Forelimb muscle (tissue), 1 donor: Measurements from ENCODE around the gene PCSK5. TPM values are rescaled to one million over a fixed set of nuclear protein-coding genes. Genes with fewer than 3 reads are reported as not detected.
"Not testable (repeated sequence)": the region's sequence is repeated elsewhere in the genome, so short reads cannot be mapped to it uniquely, and the experiment has no call there.

Experiments
- DNase-seq: peaks from one replicate; pipeline ENCODE4 v3.0.0-alpha.2; 2013; ENCODE audit warnings: low read depth
- polyA plus RNA-seq: library from polyadenylated mRNA; unstranded; fragments of 120-200 nt; gene quantifications from one replicate; pipeline ENCODE4 v1.2.1, GENCODE V29; 2013; ENCODE audit not compliant: insufficient read length

PCSK5 gene
- polyA plus RNA-seq, 1 donor, result 11.8 TPM

DNA sequence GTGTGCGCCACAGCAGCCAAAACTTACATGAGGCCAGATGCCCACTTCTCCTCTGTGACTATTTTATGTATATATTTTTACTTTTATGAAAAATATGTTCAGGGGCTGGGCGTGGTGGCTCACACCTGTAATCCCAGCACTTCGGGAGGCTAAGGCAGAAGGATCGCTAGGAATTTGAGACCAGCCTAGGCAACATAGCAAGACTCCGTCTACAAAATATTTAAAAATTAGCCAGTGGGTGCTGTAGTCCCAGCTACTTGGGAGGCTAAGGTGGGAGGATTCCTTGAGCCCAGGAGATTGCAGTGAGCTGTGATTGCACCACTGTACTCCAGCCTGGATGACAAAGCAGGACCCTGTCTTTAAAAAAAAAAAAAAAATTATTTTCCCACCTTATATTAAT is 420.5 kb downstream of the PCSK5 start:
- DNase-seq, result no peak

DNA sequence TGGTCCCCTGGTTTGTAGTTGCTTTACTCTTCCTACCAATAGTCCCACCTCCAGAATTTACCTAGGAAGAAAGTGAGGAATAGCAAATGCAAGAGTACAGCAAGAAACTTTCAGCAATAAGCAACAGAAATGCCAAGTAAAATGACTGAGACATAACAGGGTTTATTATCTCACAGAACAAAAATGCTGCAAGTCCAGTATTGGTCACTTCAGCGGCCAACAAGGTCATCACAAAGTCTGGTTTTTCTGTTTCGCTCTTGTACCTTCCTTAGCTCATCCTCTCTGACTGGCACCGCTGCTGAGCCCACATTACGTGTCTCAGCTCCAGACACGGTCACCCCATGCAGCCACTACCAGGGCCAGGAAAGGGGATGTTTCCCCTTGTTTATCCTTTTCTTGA is 421.1 kb downstream of the PCSK5 start:
- DNase-seq, result no peak

DNA sequence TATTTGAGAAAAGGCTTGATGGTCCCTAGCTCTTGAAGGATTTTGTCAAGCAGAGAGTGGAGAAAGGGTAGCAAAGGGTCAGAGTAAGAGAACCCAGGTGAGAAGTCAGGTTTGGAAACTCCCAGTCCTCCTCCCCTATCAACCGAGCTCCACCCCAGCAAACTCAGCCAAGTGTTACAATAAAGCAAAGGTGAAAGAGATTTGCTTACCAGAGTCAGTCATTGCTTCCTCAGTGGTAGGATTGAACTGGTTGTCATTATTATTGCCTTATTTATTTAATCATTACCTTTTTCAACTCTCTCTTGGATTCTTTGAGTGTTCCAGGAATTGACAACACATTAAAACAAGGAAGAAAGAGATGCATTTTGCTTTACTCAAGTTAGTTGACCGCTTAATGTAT is 423.3 kb downstream of the PCSK5 start:
- no peak for DNase-seq

DNA sequence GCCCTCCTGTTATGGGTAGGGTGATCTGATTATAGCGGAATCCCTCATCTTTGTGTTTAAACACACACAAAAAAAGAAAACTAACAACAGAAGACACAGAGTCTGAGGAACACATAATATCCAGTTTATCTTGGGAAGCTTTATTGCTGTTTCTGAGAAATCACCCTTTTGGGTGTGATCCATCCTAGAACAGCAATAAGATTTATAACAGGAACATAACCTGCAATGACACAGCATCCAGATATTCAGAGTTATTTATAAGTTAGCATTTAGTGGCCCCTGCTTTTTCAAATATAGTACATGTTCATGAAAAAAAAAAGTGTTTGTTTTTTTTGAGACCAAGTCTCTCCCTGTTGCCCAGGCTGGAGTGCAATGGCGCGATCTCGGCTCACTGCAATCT is 423.8 kb downstream of the PCSK5 start:
- no peak for DNase-seq

DNA sequence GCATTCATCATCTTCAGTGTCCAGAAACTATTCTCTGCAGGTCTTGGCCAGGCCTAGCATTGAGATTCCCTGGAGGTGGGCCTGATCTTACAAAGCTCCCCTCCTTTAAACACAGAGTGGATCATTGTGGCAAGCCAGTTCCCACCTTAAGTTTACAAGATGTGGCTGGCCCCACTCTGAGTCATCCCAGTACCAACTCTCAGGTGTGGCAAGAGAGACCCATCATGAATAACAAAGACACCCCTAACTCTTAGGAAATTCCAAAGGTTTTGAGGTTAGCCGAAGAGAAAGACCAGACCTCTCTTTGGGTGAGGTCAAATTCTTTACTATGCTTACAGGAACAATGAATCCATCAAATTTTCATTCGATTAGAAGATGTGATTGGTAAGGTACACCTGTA is 425.6 kb downstream of the PCSK5 start:
- DNase-seq, result no peak

DNA sequence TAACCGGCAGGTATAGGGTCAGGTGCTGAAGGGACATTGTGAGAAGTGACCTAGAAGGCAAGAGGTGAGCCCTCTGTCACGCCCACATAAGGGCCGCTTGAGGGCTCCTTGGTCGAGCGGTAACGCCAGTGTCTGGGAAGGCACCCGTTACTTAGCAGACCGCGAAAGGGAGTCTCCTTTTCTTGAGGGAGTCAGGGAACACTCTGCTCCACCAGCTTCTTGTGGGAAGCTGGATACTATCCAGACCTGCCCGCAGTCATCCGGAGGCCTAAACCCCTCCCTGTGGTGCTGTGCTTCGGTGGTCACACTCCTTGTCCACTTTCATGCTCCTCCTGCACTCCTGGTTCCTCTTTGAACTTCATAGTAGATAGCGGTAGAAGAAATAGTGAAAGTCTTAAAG is 429.0 kb downstream of the PCSK5 start:
- DNase-seq, result not testable (repeated sequence)

DNA sequence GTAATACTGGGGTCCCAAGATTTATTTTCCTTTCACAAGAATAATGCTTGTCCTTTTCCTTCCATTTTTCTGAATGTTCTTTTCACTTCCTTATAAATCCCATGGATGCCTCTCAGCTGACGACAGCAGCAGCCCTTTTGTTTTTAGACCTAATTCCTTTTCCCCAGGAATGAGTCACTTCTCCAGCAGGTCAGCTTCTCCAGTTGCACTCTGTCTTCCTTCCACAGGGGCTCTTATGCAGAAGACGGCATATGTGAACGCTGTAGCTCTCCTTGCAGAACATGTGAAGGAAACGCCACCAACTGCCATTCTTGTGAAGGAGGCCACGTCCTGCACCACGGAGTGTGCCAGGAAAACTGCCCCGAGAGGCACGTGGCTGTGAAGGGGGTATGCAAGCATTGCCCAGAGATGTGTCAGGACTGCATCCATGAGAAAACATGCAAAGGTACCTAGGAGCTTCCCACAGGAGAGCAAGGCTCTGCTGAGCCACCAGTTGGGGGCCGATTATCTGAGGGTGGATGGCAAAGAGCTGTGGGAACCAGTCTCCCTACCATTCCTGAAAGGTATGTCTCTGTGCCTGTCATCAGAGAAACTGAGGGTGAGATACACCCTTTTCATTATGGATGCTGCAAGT is 430.8 kb downstream of the PCSK5 start:
- DNase-seq, result no peak

DNA sequence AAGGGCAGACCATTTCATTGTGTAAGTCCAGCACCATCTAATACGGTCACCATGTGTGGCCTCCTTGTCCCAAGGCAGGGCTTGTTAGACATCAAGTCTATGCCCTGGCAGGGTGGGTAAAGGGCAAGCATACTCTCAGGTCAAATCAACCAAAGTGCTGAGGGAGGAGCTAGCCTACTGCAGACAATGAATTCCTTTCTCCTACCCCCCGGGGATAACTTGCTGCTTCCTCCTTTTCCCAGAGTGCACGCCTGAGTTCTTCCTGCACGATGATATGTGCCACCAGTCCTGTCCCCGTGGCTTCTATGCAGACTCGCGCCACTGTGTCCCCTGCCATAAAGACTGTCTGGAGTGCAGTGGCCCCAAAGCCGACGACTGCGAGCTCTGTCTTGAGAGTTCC is 432.3 kb downstream of the PCSK5 start:
- no peak for DNase-seq

DNA sequence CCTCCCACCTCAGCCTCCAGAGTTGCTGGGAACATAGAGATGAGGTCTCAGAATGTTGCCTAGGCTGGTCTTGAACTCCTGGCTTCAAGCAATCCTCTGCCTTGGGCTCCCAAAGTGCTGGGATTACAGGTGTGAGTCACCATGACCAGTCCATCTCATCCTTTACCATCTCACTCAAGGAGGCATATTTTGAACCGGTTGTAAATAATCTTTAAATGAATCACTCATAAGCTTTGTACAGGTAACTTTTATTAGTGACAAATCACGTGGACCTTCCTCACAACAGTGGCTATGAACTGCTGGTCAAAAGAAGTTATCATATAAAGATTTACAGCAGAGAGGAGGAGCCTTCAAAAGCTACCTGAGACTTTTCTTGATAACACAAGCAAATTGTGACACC is 433.0 kb downstream of the PCSK5 start:
- no peak for DNase-seq

DNA sequence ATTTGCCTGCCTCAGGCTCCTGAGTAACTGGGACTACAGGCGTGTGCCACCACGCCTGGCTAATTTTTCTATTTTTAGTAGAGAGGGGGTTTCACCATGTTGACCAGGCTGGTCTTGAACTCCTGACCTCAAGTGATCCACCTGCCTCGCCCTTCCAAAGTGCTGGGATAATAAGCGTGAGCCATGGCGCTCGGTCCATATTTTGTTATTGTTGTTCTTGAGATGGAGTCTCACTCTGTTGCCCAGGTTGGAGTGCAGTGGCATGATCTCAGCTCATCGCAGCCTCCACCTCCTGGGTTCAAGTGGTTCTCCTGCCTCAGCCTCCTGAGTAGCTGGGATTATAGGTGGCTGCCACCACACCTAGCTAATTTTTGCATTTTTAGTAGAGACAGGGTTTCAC is 433.6 kb downstream of the PCSK5 start:
- DNase-seq, result not testable (repeated sequence)

DNA sequence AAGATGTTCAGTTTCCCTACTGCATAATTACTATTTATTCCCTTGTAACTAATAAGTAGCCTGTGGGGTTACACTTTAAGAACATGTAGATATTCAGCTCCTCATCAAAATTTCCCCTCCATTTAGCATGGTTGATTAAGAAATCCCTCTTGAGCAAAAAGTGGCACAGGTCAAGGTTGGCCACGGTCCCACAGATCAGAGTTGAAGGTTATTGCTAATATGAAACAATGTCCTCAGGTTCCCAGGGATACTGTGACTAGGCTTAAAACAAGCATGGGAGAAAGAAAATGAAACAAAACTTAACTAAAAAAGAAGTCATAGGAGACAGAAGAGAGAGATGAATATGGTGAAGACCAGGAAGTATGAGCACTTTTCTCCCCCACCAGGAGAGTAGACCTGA is 439.6 kb downstream of the PCSK5 start:
- no peak for DNase-seq

DNA sequence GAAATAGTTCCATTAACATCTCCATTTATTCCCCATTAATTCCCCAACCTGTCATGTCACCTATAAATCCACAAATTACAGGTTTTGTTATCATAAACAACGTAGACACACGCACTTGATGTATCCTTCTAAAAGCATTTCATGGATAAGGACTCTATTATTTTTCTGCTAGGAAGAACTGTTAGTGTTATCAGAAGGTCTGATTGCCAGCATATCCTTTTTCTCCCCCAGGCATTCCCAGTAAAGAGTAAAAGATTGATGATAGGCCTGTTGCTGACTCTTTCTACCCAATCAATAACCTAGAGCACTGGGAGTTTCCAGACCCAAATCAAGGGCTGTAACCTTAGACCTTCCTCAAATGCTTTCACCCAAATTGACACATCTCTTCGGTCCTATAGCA is 442.9 kb downstream of the PCSK5 start:
- no peak for DNase-seq

DNA sequence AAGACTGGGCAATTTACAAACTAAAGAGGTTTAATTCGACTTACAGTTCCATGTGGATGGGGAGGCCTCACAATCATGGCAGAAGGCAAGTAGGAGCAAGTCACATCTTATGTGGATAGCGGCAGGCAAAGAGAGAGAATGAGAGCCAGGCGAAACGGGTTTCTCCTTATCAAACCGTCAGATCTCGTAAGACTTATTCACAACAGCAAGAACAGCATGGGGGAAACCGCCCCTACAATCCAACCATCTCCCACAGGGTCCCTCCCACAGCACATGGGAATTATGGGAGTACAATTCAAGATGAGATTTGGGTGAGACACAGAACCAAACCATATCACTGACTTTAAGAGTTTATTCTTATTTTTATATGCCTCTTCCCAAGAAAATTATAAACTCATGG is 443.5 kb downstream of the PCSK5 start:
- DNase-seq, result no peak

DNA sequence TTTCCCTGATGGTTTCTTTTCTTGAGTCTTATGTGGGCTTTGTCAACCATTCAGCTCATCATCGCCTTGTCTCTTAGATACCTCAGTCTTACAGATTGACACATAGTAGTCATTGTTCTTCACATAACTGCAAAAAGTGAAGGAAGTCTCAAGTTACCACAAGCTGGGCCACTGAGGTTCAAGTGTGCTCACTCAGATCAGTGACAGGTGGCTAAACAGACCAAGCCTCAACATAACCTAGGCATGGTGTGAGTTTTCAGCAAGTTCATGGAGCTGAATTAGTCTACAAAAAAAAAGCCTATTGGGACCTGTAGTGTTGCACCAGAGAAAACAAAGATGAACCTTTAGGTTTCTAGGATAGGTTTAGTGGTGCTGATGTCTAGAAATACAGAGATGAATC is 445.6 kb downstream of the PCSK5 start:
- DNase-seq, result no peak

DNA sequence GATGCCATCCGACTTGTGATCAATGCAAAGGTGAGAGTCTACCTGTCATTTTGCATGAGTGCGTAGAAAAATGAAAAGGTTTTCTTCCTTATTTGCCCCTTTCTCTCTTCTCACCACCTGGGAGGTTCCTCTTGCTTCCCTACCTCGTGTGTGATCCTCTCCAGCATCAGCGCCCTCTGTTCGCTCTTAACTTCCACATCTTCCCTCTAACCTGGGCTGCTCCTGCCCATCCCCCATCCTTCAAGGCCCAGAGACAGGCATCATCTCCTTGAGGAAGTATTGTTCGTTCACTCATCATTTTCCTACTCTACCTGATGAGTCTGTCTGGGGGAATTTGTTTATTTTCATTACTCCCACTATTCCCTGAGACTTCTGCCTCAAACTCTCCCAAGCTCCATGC is 447.9 kb downstream of the PCSK5 start:
- DNase-seq, result no peak

DNA sequence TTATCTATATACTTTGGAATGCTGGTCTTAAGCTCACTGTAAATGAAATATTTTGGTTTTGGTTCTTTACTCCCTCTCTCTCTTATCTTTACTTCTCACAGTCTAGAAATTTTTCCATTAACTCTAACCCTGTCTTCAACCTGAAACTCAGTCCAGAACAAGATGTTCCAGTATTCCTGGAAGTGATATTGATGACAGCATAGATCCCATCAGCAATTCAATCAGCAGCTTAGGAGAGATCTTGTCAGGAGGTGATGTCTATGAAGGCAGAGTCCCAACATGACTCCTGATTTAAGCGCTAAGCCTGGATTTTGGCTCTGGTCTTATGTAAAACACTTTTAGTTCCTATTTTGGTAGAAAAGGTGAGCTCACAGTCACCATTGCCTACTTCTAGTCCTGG is 451.1 kb downstream of the PCSK5 start:
- DNase-seq, result no peak

DNA sequence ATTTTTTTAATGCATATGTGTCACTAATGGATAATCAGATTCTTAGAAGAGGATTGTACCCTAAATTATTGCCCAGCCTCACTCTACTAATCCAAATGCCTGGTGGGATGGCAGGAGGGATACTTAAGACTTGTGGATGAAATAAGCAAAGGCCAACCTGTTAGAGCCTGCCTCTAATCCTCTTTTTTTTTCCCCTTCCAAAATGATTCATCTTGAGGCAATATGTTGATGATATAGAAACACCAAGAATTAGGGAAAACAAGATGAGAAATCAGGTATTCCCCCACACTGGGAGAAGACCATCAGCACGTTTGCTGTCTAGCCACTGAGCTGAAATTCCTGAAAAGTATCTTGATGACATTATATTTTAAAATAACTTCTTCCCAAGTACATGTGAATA is 451.7 kb downstream of the PCSK5 start:
- no peak for DNase-seq

DNA sequence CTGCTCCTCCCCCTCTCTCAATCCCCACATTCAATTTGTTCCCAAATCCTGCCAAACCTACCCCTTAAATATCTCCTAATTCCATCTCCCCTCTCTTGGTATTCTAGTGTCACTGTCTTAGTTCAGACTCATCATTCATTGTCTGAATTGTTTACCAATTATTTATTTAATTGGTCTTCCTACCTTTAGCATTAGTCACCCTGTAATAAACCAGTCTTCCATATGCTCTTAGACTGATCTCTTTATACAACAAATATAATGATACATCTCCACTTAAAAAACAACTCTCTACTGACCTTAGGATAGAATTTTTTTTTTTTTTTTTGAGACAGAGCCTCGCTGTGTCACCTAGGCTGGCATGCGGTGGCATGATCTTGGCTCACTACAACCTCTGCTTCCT is 452.4 kb downstream of the PCSK5 start:
- DNase-seq, result no peak

DNA sequence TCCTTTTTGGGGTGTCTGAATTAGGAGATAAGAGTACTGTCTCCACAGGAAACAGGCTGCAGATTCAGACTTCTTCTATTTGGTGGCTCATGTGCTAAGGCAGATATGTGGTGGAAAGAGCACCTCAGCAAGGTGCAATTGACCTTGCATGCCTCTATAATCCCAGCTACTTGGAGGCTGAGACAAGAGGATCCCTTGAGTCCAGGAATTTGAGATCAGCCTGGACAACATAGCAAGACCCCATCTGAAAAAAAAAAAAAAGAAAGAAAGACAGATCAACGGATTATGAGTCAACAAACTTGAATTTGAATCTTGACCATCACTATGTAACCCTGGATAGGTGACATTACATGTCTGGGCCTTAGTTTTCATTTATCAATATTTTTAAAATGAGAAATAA is 459.4 kb downstream of the PCSK5 start:
- no peak for DNase-seq

DNA sequence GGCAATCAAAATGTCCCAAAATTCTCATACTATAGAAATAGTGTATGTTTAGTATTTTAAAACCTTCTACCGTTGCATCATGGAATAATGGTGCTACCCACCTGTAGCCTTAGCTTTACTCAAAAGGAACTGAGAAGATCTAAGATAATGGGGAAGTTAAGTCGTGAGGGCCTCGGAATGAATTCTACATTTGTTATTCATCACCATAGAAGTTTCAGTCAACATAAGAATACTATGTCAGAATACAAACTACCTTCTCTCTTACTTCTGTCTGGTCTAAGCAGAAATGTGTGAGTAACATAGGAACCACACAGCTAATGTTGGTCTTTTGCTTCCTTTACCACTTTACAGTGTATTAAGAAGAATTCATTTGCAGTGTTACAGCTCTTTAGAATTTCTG is 460.5 kb downstream of the PCSK5 start:
- no peak for DNase-seq

DNA sequence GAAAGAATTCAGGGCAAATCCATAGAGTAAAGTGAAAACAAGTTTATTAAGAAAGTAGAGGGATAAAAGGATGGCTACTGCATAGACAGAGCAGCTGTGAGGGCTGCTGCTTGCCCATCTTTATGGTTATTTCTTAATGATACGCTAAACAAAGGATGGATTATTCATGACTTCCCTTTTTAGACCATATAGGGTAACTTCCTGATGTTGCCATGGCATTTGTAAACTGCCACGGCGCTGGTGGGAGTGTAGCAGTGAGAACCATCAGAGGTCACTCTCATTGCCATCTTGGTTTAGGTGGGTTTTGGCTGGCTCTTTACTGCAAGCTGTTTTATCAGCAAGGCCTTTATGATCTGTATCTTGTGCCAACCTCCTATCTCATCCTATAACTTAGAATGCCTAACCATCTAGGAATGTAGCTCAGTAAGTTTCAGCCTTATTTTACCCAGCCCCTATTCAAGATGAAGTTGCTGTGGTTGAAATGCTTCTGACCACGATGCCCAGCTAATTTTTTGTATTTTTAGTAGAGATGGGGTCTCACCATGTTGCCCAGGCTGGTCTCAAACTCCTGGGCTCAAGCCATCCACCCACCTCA is 461.6 kb downstream of the PCSK5 start:
- DNase-seq, result no peak

DNA sequence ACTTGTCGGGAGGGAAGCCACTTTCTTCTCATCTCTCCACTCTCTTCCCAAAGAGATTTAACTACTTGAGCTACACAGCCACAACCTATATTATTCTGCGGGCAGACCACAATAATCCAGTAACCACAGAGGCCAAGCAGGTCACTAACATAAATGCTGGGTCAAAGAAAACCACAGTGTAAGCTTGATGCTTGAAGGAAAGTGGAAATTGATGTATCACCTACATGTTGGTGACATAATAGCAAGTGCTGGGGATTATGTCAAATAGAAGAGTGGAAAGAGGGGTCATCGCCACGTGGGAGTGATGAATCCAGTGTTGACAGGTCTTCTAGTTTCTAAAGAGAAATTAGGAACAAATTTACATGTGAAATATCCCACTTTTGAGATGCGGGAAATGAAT is 462.8 kb downstream of the PCSK5 start:
- DNase-seq, result no peak

DNA sequence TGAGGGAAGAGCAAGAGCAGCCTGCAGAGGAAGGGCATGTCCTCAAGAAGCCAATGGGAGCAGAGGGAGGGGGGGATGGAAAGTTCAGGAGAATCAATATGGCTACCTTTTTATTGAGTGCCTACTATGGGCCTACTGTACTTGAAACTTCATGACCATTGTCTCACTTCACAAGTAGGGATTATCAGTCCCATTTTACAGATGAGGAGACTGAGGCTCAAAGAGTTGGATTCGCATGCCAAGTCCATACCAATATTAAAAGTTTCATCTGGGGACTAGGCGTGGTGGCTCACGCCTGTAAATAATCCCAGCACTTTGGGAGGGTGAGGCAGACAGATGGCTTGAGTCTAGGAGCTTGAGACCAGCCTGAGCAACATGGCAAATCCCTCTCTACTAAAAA is 463.7 kb downstream of the PCSK5 start:
- DNase-seq, result no peak

DNA sequence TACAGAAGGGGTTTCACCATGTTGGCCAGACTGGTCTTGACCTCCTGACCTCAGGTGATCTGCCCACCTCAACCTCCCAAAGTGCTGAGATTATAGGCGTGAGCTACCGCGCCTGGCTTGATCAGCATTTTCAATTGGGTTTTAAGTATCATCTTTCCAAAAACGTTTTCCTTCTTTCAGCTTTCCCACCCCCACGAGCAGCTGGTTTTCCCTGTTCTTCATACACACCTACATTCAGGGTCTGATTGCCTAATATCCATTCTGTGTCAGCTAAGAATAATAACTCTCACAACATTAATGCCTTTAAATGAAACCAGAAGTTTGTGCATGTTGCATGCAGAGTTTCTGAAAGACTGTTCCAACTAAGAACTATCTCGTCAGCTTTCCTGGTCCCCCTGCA is 465.4 kb downstream of the PCSK5 start:
- DNase-seq, result no peak
